Adrenal gland (tissue), 12 donors: Measurements from ENCODE around the gene RBM33. TPM values are rescaled to one million over a fixed set of nuclear protein-coding genes. Genes with fewer than 3 reads are reported as not detected.

Experiments used
- DNase-seq, 7 donors: peaks; one replicate each; pipeline ENCODE4 v3.0.0-alpha.2; 2019 to 2020
- H3K27ac ChIP-seq, 5 donors: fragments of 200-600 bp; sonication (generic) in 4 of 5; 1 replicate in 3 of 5; 2 replicates in 2 of 5; pipeline versions ENCODE4 v1.5.1 to v1.8.0; 2016 to 2020; ENCODE audit warnings: mild to moderate bottlenecking in 1 of 5
- H3K27me3 ChIP-seq: fragments of 200-600 bp; 2 replicates; pipeline ENCODE4 v1.8.0; 2021
- H3K36me3 ChIP-seq, 2 donors: fragments of 200-600 bp; replicated peaks in 1 of 2; 1 replicate in 1 of 2; 2 replicates in 1 of 2; pipeline versions ENCODE4 v1.5.1 to v1.8.0; 2018 to 2022
- H3K4me1 ChIP-seq, 2 donors: fragments of 200-600 bp; replicated peaks in 1 of 2; 1 replicate in 1 of 2; 2 replicates in 1 of 2; pipeline versions ENCODE4 v1.5.1 to v1.8.0; 2018 to 2021
- H3K4me3 ChIP-seq, 4 donors: fragments of 200-600 bp; sonication (generic) in 3 of 4; one replicate each; pipeline ENCODE4 v1.5.1; 2016 to 2018
- H3K9me3 ChIP-seq, 3 donors: fragments of 200-600 bp; sonication (generic) in 1 of 3; replicated peaks in 1 of 3; 1 replicate in 2 of 3; 2 replicates in 1 of 3; pipeline versions ENCODE4 v1.5.1 to v1.8.0; 2016 to 2021
- CTCF ChIP-seq, 6 experiments: fragments of 450-650 bp in 4 of 6; fragments of 200-600 bp in 2 of 6; sonication (generic) in 1 of 6; IDR thresholded peaks; 1 replicate in 5 of 6; 2 replicates in 1 of 6; pipeline versions ENCODE4 v1.5.1 to v1.8.0; 2016 to 2021; ENCODE audit warnings: antibody characterized with exemption in 6 of 6, mild to moderate bottlenecking in 2 of 6, moderate library complexity in 1 of 6
- POLR2A ChIP-seq, 2 donors: fragments of 450-650 bp; IDR thresholded peaks; one replicate each; pipeline ENCODE4 v1.6.1; 2017; ENCODE audit warnings: antibody characterized with exemption in 2 of 2, mild to moderate bottlenecking in 2 of 2, moderate library complexity in 1 of 2
- WGBS, 4 donors: extraction: QIAGEN DNeasy Blood & Tissue Kit in 2 of 4; methylation state at CpG; one replicate each; pipeline versions ENCODE4 v1.1.5 to v1.1.7; 2013 to 2017; 5-methylcytosine and 5-hydroxymethylcytosine counted together
- intact Hi-C, 2 donors: fragments of 100-400 bp; cut with DNase I; formaldehyde crosslinking; loops; one replicate each; pipeline versions ENCODE4 v1.14.1 to v1.15.0; 2022 to 2023
- polyA plus RNA-seq, 3 donors: library from polyadenylated mRNA; stranded (reverse); fragments of 200-250 nt in 2 of 3; fragments of 350-450 nt in 1 of 3; fragmentation: Illumina TruSeq in 1 of 3; extraction: RNeasy Lipid Tissue Mini Kit (QIAGEN cat#74804) in 1 of 3; gene quantifications; one replicate each; pipeline ENCODE4 v1.2.3, GENCODE V29; 2013 to 2014
- total RNA-seq, 9 donors: library from RNA; depleted of rRNA in 4 of 9; stranded (reverse); fragments of >200 nt in 4 of 9; fragments of 120-200 nt in 1 of 9; fragmentation: NEBNext Ultra II Directional in 1 of 9; extraction: Animal tissue kit (Norgen Biotek cat#: 25700) in 1 of 9; gene quantifications; one replicate each; pipeline versions ENCODE4 v1.1.0 to v1.2.4, GENCODE V29; 2013 to 2023
- donor health status: healthy with polysubstance abuse.
- donor health status: Bipolar disorder and iron deficiency.
- donor health status: DM: yes; HTN: yes; CAD: no.
- donor health status: DM: no; HTN: no; CAD: no.
- donor health status: DM: no; HTN: no; CAD: no.
- donor health status: DM: yes; HTN: yes; CAD: no.

The RBM33 gene
- total and polyA plus RNA-seq, 12 donors, result 10.3 to 57.1 (median 36.9) TPM

GRCh38 chr7:155714702-155715101 is 70.2 kb downstream of the RBM33 start:
- intact Hi-C loops, result loop anchor here in 1 of 2 donors (10.0 kb wide), 1 partner anchor 70 kb away; the partner anchor contains the start of gene RBM33

GRCh38 chr7:155715111-155715805 is 70.8 kb downstream of the RBM33 start:
- Histone ChIP-seq H3K9me3 (no peaks in the 10 kb centered on the region), H3K4me3 (no peak overlapping the region), H3K36me3 (peaks cover 0 to 23% of the 10 kb centered on the region in 2 donors), H3K27ac (no peak overlapping the region), H3K27me3 (no peaks in the 10 kb centered on the region), H3K4me1 (peaks cover 0 to 6% of the 10 kb centered on the region in 2 donors)
- no peak for DNase-seq
- TF ChIP-seq CTCF (IDR thresholded peaks at IDR 0.05), result no peak
- 71 to 78% (median 76%) methylated on average over 11 of the region's 11 CpGs for WGBS, 4 donors
- intact Hi-C loops, result loop anchor here in 1 of 2 donors (10.0 kb wide), 1 partner anchor 70 kb away; the partner anchor contains the start of gene RBM33

More at GRCh38 chr7:155714702-155715101, 70.2 kb downstream of the RBM33 start:
- H3K27ac ChIP-seq, result no peak overlapping the region
- H3K9me3 ChIP-seq, result no peaks in the 10 kb centered on the region
- WGBS, 4 donors, result 91 to 96% (median 94%) methylated on average over 6 of the region's 6 CpGs
- H3K27me3 ChIP-seq, result no peaks in the 10 kb centered on the region
- no peak overlapping the region for H3K4me3 ChIP-seq
- no peak for TF ChIP-seq CTCF (IDR thresholded peaks at IDR 0.05)
- TF ChIP-seq POLR2A (IDR thresholded peaks at IDR 0.05), result no peak
- H3K4me1 ChIP-seq, result peaks cover 0 to 6% of the 10 kb centered on the region in 2 donors
- DNase-seq, result no peak
- peaks cover 0 to 23% of the 10 kb centered on the region in 2 donors for H3K36me3 ChIP-seq

- H3K4me1 ChIP-seq, result peaks cover 0 to 14% of the 10 kb centered on the region in 2 donors
- DNase-seq, result no peak
- no peaks in the 10 kb centered on the region for H3K27me3 ChIP-seq
- WGBS, 4 donors, result 93 to 95% (median 94%) methylated on average over 12 of the region's 12 CpGs
- peaks cover 0 to 7% of the 10 kb centered on the region in 2 donors for H3K36me3 ChIP-seq
- H3K9me3 ChIP-seq, result no peaks in the 10 kb centered on the region
- no peak overlapping the region for H3K27ac ChIP-seq
- TF ChIP-seq POLR2A (IDR thresholded peaks at IDR 0.05) (no peak), CTCF (IDR thresholded peaks at IDR 0.05) (no peak)
- intact Hi-C loops, result loop anchor here in 1 of 2 donors (10.0 kb wide), 1 partner anchor 72 kb away; the partner anchor contains the start of gene RBM33
- no peak overlapping the region for H3K4me3 ChIP-seq
These were observed 72.7 kb downstream of the RBM33 start for GRCh38 chr7:155717010-155717744.

GRCh38 chr7:155721056-155721455 is 76.6 kb downstream of the RBM33 start:
- intact Hi-C loops, result no loop called here
- peaks cover 0 to 5% of the 10 kb centered on the region in 2 donors for H3K36me3 ChIP-seq
- peaks cover 0 to 14% of the 10 kb centered on the region in 2 donors for H3K4me1 ChIP-seq
- no peak for TF ChIP-seq POLR2A (IDR thresholded peaks at IDR 0.05)
- TF ChIP-seq CTCF (IDR thresholded peaks at IDR 0.05), result no peak
- no peaks in the 10 kb centered on the region for H3K27me3 ChIP-seq
- no peak for DNase-seq
- no peak overlapping the region for H3K27ac ChIP-seq
- H3K4me3 ChIP-seq, result no peak overlapping the region
- no peaks in the 10 kb centered on the region for H3K9me3 ChIP-seq
- 89 to 93% (median 89%) methylated on average over 6 of the region's 6 CpGs for WGBS, 4 donors
